ENCODE measurements around the gene AEBP1.

The AEBP1 gene

GRCh38 chr7:44067064-44067951, 36.8 kb upstream of the AEBP1 start:
- DNase-seq: no peak

- no peak for DNase-seq
These were observed 36.1 kb upstream of the AEBP1 start for GRCh38 chr7:44068054-44068453.

- DNase-seq: no peak
These were observed 32.3 kb upstream of the AEBP1 start for GRCh38 chr7:44071726-44072363.

GRCh38 chr7:44072364-44073231, 31.5 kb upstream of the AEBP1 start:
- no peak for DNase-seq

GRCh38 chr7:44073664-44074348, 30.3 kb upstream of the AEBP1 start:
- DNase-seq: no peak

- DNase-seq: no peak
These were observed 29.8 kb upstream of the AEBP1 start for GRCh38 chr7:44074349-44074695.

- no peak for DNase-seq
These were observed 28.7 kb upstream of the AEBP1 start for GRCh38 chr7:44075296-44076075.

GRCh38 chr7:44076101-44076895, 27.8 kb upstream of the AEBP1 start:
- no peak for DNase-seq

- no peak for DNase-seq
These were observed 27.1 kb upstream of the AEBP1 start for GRCh38 chr7:44077061-44077460.

GRCh38 chr7:44077681-44078091, 26.5 kb upstream of the AEBP1 start:
- no peak for DNase-seq

- DNase-seq: no peak
These were observed 25.6 kb upstream of the AEBP1 start for GRCh38 chr7:44078521-44078920.

GRCh38 chr7:44079331-44080021, 24.7 kb upstream of the AEBP1 start:
- no peak for DNase-seq

GRCh38 chr7:44080118-44080517, 24.0 kb upstream of the AEBP1 start:
- DNase-seq: no peak

- DNase-seq: no peak
These were observed 23.4 kb upstream of the AEBP1 start for GRCh38 chr7:44080686-44081265.

- no peak for DNase-seq
These were observed 22.8 kb upstream of the AEBP1 start for GRCh38 chr7:44081266-44081748.

- DNase-seq: peak; percentile 91
These were observed 21.5 kb upstream of the AEBP1 start for GRCh38 chr7:44082541-44083207.

- no peak for DNase-seq
These were observed 20.3 kb upstream of the AEBP1 start for GRCh38 chr7:44083796-44084195.

- DNase-seq: no peak
These were observed 19.4 kb upstream of the AEBP1 start for GRCh38 chr7:44084701-44085100.

GRCh38 chr7:44085546-44085945, 18.6 kb upstream of the AEBP1 start:
- DNase-seq: no peak

Data from SIG-M5 (cell line).